GM21825 (cell line): ENCODE results near the gene THUMPD2.

Experiments
- ATAC-seq: cut with Tn5 transposase; IDR thresholded peaks from one replicate; pipeline ENCODE4 v1.9.1; 2021; ENCODE audit warnings: mild to moderate bottlenecking, moderate library complexity; ENCODE audit not compliant: unreplicated experiment

The THUMPD2 gene

GRCh38 chr2:39720970-39721369 is 58.1 kb downstream of the THUMPD2 start:
- ATAC-seq: no peak

DNA sequence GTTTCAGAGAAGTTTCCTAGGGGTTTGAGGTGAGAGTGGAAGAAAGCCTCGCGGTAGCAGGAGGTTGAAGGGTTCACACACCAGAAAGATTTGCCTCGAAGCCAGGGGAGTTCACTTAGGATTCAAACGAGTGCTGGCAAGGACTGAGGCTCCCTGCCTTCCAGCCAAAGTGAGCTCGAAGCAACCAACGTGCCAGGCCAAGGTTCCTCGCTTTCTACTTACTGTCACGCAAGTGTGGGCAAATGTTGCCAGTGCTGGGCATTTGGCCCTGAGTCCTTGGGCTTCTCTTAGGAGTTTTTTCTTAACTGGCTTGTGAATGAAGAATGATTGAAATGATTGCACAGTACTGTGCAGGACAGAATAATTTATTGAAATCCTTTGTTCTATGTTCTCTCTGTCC is 59.7 kb downstream of the THUMPD2 start:
- ATAC-seq: no peak

DNA sequence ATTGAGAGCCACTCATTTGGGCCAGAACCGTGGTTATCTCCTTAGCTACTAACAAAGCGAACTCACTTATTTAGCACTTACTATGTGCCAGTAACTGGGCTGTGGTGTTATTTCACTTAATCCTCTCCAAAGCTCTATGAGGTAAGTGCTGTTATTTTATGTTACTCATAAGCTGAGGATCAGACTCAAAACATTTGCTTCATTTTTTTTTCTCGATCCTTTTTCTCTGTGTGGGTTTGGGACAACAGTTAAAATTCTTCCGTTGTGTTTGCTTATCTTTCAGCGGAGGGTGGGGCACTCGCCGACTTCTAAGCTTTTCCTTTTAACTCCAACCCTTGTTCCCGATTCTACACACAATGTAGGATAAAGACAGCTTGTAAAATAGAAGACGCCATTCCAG is 60.6 kb downstream of the THUMPD2 start:
- no peak for ATAC-seq

DNA sequence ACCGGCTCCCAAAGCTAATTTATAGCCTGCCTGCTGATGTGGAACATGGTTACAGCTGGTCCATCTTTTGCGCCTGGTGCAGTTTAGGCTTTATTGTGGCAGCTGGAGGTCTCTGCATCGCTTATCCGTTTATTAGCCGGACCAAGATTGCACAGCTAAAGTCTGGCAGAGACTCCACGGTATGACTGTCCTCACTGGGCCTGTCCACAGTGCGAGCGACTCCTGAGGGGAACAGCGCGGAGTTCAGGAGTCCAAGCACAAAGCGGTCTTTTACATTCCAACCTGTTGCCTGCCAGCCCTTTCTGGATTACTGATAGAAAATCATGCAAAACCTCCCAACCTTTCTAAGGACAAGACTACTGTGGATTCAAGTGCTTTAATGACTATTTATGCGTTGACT is 62.0 kb downstream of the THUMPD2 start:
- no peak for ATAC-seq

DNA sequence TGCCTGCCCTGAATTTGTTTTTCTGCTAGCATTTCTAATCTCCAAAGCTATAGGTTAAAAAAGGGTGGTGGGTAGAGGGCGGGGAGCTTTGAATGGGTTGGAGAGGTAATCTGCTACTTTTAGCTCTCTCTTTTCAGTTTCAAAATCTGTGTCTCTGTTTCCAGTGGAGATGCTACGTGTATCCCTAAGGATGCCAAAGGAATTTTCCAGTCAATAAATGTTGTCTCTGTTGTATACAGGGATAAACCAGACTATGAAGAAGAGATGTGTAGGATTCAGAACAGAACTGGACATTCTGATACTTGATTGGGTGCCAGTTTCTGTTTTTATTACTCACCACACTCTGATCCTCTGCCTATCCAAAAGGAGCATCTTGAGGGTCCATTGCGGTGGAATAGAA is 63.2 kb downstream of the THUMPD2 start:
- ATAC-seq: no peak

DNA sequence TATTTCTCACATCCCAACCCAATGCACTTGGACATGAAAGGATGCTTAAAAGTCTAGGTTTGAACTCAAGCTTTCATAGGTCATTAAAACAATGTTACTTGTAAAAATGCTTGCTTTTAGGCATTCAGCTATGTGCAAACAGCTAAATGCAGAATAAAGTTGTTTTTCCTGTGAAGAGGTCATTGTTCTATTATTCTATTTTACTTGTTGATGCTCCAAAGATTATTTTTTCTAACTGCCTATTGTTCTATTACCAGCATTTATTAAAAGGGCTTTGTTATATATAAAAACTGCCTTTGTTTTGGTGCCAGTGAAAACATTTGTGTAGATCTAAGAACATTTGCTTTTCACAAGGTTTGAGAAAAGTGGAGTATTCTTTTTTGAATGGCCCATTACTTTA is 64.0 kb downstream of the THUMPD2 start:
- ATAC-seq: no peak

GRCh38 chr2:39712953-39713352 is 66.1 kb downstream of the THUMPD2 start:
- no peak for ATAC-seq

GRCh38 chr2:39710807-39711206 is 68.3 kb downstream of the THUMPD2 start:
- no peak for ATAC-seq

- ATAC-seq: no peak
Measured at GRCh38 chr2:39708003-39708402, 71.1 kb downstream of the THUMPD2 start.

- no peak for ATAC-seq
Measured at GRCh38 chr2:39706945-39707344, 72.1 kb downstream of the THUMPD2 start.

GRCh38 chr2:39706312-39706711 is 72.7 kb downstream of the THUMPD2 start:
- no peak for ATAC-seq

DNA sequence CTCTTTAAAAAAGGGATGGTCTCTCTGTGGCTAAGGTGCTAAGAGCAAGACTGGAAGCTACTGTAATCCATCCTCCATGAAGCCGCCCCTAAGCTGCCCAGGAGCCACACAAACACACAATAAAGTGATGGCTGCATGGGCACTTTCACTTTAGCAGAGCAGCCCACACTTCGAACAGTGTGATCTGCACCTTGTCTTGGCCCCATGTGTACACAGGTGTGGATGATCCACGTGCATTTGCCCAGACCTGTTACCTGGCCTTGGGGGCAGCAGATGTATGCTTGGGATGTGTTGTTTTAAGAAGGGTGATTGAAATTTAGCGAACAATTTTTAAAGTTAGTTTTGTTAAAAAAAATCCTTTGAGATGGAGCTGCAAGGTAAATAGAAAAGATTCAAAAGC is 73.4 kb downstream of the THUMPD2 start:
- ATAC-seq: no peak

DNA sequence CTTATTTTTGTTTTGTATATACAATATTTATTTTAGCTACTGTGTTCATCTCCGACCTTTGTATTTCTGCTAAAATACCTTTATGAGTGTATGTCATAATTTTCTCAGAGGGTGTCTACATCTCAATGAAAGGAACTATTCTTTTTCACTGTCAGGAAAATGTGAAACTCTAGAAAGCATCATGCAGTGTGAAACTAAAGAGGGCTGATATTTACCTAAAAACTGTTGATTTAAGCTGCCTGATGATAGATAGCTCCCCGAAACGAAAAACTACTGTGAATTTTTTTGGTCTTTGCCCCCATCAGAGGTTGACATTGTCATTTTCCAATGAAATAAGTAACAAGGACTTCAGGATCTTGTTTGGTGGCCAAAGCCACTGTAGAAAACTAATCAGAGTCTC is 74.5 kb downstream of the THUMPD2 start:
- no peak for ATAC-seq

GRCh38 chr2:39703181-39703872 is 75.7 kb downstream of the THUMPD2 start:
- no peak for ATAC-seq

DNA sequence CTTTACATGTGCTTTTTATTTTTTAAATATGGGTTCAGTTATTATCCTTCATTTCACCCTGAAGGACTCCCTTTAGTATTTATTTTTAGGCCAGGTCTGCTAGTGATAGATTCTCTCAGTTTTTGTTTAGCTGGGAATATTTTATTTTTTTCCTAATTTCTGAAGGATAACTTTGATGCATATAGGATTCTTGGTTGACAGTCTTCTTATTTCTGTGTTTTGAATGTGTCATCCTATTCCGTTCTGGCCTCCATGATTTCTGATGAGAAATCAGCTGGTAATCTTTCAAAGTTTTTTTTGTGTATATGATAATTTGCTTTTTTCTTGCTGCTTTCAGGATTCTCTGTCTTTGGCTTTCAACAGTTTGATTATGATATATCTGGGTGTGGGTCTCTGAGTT is 77.9 kb downstream of the THUMPD2 start:
- no peak for ATAC-seq

- no peak for ATAC-seq
Measured at GRCh38 chr2:39697454-39697853, 81.6 kb downstream of the THUMPD2 start.

- no peak for ATAC-seq
Measured at GRCh38 chr2:39696838-39697237, 82.2 kb downstream of the THUMPD2 start.

DNA sequence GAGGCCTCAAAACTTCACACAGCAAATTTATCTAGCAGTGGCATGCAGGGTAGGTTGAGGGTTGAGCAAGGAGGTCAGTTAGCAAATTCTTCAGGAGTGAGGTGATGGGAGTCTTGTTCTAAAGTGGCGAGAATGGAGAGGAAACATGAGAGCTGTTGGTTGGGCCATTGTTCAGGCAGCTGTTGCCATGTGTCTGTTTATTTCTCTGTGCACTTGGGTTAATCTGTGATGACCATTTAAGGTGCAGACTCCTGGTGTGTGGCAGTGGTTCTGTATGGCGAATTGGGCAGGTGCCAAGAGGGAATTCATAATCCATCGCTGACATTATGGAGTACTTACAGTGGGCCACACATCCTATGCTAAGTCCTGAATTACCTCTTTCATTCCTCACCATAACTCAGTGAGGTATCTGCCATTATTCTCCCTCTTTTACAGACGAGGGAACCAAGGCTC is 82.9 kb downstream of the THUMPD2 start:
- no peak for ATAC-seq

- no peak for ATAC-seq
Measured at GRCh38 chr2:39693245-39693644, 85.8 kb downstream of the THUMPD2 start.

DNA sequence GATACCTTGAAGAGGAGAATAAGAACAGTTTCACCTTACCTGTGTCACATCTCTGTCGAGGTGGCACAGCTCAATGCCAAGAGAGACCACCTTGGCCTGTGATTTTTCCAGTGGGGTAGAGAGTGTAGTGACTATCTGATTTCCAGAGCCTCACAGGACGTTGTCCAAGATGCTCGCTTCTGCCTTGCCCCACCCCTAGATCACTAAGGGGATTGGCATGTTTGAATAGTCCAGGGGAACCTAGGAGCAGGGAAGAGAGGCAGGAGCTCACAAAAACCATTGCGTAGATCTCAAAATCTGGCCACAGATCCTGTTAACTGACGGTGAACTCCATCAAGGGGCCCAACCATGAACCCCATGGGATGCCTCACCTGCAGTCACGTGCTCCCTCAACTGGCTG is 89.2 kb downstream of the THUMPD2 start:
- no peak for ATAC-seq

DNA sequence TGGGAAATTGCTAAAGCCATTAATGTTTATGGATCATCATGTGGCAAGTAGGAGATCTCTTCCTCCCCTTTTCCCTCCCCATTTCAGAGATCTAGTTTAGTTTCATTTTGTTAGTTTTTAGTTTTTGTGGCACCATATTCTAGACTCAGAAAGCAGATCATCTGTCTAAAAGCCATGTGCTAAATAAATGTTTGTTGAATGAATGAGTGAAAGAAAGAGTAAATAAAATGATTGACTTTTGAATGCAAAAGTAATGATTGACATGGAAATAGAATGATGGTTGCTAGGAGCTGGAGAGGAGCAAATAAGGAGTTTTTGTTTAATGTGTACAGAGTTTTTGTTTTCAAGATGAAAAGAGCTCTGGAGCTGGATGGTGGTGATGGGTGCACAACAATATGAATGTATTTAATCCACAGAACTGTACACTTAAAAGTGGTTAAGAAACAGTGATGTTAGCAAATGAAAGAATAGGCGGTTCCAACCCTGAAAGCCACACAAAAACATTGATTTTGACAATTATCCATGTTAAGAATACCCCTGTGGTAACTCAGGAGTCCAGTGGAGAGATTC is 89.7 kb downstream of the THUMPD2 start:
- no peak for ATAC-seq

- ATAC-seq: no peak
Measured at GRCh38 chr2:39688181-39688580, 90.9 kb downstream of the THUMPD2 start.

GRCh38 chr2:39686456-39686855 is 92.6 kb downstream of the THUMPD2 start:
- no peak for ATAC-seq
